ENCODE data around the gene ZNF710.

ZNF710 gene

DNA sequence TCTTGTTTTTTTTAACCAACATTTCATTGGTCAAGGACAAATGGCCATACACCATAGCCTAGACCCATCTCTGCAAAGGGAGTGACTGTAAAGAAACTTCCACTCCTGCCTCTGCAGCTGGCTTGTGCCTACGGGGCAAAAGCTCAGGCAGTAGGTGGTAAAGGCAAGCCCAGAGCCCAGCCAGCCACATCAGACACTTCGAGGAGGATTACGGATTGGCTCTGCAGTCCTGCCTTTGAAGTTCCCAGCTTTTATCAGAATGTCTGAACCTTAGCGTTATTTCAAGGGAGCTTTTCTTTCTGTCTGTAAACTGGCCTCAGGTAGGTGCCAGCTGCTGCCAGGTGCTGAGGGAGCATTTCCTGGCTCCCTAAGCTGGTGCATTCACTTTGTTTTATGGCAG lies 15.6 kb downstream of the ZNF710 start:
- no peak for DNase-seq (ENCODE audit: extremely low read depth in 1 of 2, low read depth in 1 of 2)

DNA sequence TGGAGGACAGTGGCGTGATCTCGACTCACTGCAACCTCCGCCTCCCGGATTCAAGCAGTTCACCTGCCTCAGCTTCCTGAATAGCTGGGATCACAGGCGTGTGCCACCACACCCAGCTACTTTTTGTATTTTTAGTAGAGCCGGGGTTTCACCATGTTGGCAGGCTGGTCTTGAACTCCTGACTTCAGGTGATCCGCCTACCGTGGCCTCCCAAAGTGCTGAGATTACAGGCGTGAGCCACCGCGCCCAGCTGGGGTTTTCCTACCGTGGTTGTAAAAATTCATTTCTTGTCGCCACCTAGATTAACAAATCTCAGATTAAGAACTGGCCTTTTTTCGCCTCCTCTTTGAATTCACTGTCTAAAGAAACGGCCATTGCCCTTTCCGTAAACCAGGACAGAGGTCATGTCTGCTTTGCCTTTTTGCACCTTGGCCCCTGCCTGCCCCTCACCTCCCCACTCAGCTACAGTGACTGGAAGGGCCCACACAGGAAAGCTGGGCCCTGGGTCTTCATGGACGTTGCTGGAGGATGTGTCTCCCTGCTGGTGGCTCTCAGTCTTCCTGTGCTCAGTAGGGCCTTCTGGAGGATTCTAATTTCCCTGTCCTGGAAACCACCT lies 17.2 kb downstream of the ZNF710 start:
- DNase-seq (ENCODE audit: extremely low read depth in 1 of 2, low read depth in 1 of 2): no peak

DNA sequence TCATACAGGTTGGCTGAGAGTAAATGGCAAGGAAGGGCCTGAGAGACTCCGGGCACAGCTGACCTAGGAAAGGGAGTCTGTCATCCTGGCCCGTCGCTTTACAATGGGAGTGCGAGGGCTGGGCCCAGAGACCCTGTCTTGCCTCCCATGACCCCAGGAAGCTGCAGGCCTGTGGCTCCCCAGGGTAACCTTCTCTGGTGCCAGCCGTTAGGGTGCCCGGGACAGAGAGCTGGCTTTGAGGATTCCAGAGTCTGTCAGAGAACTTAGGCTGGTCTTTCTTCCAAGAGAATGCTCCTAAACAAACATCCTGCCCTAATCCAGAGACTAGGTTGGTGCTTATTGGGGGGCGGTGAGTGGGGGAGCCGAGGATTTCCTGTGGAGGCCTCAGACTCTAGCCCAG lies 18.5 kb downstream of the ZNF710 start:
- no peak for DNase-seq (ENCODE audit: extremely low read depth in 1 of 2, low read depth in 1 of 2)

DNA sequence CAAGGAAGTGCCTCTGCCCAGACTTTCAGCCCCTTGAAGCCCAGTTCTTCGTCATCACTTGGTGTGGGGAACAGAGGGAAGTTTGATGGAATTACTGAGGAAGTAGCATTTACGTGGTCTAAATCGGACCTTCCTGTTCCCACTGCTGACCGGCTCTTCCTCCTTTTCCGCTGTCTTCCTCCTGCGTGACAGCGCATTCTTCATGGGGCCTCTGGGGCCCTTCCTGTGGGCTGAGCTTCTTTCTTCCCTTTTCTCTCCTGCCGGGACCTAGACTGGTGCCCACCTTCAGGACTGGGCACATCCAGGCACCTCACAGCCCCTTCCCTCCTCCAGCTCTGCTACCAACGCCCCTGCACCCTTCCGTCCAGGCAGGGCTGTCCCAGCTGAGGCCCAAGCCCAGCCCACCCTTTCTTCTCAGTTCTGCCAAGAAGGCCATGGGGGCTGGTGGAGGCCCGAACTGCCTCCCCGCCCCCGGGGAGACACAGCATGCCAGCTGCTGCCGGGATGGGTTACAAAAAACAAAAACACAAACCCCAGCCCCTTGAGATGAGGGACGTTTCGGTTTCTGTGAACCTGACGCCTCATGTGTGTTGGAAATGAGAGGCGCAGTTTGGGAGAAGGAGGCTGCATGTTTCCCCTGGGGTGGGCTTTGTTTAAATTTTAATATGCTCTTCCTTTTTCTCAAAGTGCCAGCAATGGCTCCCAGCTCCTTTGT lies 19.1 kb downstream of the ZNF710 start:
- DNase-seq (ENCODE audit: extremely low read depth in 1 of 2, low read depth in 1 of 2): no peak

DNA sequence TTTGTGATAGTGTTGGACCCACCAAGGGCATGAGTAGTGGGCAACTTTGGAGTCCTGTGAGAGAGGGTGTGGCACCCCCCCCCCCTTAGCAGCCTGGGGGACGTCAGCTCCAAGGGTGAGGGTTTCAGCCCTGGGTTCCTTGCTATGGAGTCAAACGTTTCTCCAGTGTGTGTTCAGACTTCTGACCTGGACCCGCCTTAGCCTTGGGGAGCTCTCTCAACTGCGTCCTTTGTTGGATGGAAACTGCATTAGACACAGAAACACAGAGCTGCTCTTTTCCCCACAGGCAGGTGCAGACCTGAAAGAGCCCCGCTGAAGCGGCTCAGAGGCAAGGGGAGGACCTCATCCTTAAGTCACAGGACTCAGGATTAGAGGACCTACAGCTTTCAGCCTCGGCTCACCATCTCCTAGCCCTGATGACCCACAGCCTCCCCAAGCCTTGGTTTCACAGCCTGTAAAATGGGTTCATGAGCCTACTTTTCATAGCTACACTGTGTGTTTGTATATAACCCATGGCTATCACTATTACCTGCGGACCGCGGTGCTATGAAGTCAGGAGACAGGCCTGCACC lies 19.9 kb downstream of the ZNF710 start:
- no peak for DNase-seq (ENCODE audit: extremely low read depth in 1 of 2, low read depth in 1 of 2)

DNA sequence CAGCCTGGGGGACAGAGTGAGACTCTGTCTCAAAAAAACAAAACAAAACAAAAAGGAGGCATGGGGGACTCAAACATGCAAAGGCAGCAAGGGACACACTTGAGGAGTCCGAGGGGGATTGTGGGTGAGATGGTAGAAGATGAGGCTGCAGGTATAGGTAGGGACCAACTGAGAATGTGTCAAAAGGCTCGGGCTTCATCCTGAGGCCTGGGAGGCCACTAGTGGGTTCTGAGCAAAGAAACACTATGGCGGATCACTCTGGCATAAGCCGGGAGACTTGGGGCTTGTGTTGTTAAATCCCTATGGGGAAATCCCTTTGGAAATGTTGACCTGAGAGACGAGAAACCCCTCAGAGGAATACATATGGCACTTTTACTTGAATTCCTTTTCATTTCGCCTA lies 21.2 kb downstream of the ZNF710 start:
- DNase-seq (ENCODE audit: extremely low read depth in 1 of 2, low read depth in 1 of 2): no peak

DNA sequence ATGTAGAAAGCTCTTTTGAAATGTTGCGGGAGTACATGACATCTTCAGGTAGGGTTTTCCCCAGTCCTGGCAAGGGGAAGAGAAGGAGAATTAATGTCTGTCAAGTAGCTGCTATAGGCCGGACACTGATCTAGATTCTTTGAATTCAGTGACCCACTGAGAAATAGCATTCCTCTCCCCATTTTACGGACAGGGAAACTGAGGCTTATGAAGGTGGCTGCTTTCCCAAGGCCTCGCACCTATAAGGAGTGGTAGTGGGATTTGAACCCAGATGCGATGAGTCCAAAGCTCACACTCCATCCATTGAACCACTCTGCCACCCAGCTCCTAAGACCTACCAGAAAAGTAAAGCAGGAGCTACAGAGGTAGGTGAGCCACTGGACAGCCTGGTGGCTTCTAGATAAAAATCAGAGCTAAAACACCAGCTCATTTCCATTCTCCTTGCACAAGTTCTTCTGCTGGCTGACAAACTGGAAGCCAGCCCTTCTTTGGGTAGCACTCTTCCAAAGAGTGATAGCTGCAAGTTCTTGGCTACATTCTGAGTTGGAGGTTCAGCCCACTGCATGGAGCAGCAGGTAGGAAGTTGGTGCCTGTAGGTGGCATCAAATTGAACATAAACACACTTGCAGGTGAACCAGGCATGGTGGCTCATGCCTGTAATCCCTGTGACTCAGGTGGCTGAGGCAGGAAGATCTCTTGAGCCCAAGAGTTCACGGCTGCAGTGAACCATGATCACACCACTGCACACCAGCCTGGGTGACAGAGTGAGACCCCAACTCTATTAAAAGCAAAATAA lies 22.0 kb downstream of the ZNF710 start:
- DNase-seq (ENCODE audit: extremely low read depth in 1 of 2, low read depth in 1 of 2): no peak

DNA sequence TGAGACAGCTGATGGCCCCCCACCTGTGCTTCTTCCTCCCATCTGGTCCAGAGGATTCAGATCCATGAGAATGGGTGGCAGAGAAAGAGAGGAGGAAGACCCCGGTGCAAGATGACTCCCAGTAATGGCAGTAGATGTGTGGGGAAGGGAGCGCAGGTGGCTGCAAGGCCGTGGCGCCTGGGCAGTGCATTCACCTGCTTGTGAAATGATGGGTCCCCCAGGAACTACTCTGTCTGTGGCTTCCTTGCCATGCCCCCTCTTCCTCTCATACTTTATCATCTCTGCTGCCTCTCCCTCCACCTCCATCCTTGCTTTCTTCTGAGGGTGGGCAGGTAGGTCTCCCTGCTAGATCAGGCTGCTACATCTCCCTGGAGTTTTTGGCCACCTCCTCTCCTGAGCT lies 23.3 kb downstream of the ZNF710 start:
- no peak for DNase-seq (ENCODE audit: extremely low read depth in 1 of 2, low read depth in 1 of 2)

DNA sequence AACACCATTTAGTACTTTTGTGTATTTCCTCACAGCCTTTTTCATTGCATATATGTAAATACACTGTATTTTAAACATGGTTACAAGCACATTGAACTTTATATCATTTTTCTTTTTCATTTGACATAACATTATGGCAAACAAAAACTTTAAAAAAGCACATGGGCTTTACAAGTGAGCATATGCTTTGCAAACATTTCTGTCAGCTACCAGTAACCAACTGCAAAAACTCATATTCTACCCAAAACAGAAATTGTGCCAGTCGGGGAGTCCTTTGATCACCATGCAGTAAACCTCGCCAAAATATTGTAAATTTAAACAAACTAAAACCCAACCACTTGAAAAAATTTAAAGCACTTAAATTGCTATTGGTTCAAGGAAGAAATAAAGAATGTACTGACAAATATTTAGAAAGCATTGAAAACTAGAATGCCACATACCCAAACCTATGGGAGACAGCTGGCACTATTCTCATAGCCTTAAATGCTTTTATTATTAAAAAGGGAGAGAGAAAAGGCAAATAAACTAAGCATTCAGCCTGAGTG lies 24.4 kb downstream of the ZNF710 start:
- DNase-seq (ENCODE audit: extremely low read depth in 1 of 2, low read depth in 1 of 2): no peak

DNA sequence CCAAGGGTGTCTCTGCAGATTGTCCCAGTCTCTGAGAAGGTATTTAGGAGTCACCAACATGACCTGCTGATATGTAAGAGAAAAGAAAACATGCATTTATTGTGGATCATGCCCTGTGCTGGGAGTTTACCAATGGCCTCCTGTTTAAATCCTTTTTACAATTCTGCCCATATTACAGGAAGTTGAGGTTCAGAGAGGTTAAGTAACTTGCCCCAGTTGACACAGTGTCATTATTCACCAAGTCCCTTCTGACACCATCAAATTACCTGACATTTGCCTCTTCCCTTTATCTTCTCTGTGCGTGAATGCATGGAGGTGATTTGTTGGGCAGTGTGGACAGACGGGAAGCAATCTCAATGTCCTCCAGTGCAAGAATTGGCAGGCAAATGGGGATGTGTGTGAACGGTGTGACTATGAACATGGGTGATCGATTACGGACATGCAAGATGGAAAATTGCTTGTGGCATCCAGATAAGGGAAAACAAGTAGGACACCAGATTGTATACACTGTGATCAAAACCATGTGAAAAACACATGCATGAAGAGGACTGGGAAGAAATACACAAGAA lies 27.3 kb downstream of the ZNF710 start:
- no peak for DNase-seq (ENCODE audit: extremely low read depth in 1 of 2, low read depth in 1 of 2)

DNA sequence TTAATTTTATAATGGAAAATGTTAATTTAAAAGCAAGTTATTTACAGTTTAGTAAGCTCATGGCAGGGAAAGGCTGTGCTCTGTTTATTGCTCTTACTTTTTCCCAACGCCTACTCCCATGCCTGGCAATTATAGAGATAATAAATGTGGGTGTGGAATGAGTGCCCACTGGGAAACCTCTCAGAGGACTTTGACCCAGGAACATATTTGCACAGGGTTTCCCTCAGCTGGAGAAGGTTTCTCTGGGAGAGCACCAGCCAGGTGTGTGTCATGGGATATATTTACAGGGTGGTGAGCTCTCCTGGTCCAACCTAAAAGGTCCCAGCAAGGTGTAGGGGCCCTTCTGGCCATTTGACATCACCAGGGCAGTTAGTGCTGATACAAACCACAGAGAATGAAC lies 27.9 kb downstream of the ZNF710 start:
- DNase-seq (ENCODE audit: extremely low read depth in 1 of 2, low read depth in 1 of 2): no peak

DNA sequence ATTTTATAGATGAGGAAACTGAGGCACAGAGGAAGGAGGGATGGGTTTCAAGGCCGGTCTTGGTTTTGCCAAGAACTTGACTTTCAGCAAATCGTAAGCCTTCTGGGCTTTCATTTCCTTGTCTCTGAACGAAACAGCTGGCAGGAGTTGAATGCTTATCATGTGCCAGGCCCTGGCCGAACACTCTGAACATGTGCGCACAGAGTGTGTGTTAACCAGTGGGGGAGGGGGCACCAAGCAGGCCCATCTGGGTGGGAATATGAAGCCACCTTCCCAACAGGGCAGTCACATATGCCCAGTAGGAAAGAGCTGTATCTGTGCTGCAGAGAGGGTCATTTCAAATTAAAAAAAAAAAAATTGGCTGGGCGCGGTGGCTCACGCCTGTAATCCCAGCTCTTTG lies 29.3 kb downstream of the ZNF710 start:
- DNase-seq (ENCODE audit: extremely low read depth in 1 of 2, low read depth in 1 of 2): no peak

DNA sequence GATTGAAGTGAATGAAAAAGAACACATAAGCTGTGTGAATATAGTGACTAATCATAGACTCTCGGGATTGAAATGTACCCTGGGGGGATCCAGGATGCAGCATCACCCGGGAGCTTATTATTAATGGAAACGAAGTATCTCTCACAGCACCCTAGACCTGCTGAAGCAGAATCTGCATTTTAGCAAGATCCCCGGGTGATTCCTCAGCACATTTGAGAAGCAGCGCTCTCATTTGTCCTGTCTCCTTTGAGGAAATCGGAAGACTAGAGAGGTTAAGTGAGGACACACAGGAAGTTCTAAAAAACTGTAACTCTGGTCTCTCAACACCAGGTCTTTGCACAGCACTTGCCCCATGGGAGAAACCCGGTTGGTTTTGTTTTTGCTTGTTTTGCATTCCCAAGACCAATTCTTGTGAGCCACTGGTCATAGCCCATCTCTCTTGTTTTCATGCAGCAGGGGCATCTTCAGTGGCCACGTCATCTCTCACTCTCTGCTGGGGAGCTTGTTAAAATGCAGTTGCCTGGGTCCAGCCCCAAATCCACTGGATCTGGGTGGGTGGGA lies 30.2 kb downstream of the ZNF710 start:
- no peak for DNase-seq (ENCODE audit: extremely low read depth in 1 of 2, low read depth in 1 of 2)

DNA sequence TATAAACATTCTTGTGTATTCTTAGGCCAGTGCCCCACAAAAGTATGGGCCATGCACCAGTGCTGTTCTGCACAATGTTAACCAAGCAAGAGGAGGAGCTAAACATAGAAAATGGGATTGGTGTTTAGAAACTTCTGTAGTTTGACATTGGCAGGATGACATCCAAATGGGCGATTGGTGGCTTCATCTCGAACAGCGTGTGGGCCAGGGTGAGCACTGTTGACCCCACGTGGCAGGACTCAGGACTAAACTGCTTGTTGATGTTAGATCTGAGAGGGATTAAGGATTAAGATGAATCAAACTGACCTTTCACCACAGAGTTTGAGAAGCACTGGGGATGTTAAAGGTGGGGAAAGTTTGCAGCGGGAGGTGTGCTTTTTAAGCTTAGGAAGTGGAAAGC lies 31.9 kb downstream of the ZNF710 start:
- DNase-seq (ENCODE audit: extremely low read depth in 1 of 2, low read depth in 1 of 2): no peak

DNA sequence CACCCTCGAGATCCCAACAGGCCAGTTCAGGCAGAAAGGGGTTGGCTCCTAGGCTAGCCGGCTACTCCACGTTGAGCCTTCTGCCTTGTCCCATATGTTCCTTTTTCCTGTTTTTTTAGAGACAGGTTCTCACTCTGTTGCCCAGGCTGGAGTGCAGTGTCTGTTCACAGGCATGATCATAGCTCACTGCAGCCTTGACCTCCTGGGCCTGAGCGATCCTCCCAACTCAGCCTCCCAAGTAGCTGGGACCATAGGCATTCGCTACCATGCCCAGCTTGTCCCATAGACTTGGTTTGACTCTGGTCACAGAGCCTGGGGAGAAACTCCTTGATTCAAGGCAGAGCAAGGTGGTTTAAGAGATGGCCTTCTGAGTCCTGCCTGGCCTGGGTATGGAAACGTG lies 32.3 kb downstream of the ZNF710 start:
- no peak for DNase-seq (ENCODE audit: extremely low read depth in 1 of 2, low read depth in 1 of 2)

DNA sequence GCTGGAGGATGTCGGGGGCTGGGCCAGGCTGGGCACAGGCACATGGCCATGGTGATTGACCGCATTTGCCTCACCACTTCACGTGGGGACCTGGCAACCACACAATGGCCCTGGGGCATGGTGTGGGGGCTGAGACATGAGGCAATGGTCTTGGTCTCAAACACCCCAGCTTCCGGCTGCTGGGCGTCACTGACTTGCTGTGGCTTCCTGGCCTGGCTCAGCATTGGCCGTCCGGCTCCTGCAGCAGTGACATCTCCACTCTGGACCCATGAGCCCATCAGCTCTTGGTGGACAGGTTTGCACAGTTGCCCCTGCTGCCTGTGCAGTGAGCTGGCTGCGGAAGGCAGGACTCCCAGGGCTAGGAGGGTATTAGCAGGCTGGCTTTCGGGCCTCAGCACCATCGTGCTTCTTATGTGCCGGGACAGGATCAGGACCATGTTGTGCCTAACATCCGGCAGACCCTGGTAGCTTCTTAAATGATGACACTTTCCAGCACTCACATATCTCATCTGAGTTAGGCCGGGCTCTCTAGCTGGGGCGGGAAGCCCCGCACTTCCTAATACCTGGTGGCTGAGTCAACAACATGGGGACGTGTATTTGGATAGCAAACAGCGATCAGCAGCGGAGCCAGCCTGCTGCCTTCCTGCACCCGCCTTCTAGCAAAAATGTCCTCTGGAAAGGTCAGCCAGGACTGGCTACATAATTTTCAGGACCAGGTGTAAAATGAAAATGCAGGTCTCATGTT lies 34.1 kb downstream of the ZNF710 start:
- DNase-seq (ENCODE audit: extremely low read depth in 1 of 2, low read depth in 1 of 2): no peak

DNA sequence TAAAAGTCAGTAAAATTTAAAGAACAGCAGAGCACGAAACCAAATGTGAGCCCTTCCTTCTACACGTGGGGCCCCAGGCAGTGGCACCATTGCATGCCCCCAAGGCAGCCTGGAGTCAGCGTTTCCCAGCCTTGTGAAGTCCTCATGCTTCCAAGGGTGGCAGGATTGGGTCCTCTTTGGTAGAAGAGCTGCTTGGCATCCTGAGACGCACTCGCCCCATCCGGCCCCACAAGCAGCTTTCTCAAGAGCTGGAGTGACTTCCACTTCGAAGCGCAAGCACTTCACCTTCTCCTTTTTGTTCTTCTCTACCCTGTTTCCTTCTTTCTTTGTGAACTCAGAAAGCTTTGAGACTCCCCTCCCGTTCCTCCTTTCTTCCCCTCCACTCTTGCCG lies 34.7 kb downstream of the ZNF710 start:
- DNase-seq (ENCODE audit: extremely low read depth in 1 of 2, low read depth in 1 of 2): no peak

DNA sequence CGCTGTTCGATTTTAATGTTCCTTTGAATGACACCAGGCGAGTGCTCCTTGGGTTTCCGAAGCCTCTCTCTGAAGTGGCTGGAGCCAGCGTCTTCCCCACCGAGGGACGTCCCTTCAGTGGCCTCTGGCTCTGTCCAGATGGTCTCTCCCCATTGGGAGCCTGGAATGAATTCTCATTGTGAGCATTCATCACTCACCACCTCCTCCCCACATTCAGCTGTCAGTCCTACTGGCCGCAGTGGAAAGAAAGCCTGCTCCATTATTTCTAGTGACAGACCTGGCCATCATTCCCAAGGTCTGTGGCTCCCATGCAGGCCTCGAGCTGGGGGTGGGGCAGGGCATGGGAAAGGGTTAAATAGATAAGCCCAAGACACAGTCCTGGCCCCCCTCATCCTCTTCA lies 35.2 kb downstream of the ZNF710 start:
- DNase-seq (ENCODE audit: extremely low read depth in 1 of 2, low read depth in 1 of 2): no peak

DNA sequence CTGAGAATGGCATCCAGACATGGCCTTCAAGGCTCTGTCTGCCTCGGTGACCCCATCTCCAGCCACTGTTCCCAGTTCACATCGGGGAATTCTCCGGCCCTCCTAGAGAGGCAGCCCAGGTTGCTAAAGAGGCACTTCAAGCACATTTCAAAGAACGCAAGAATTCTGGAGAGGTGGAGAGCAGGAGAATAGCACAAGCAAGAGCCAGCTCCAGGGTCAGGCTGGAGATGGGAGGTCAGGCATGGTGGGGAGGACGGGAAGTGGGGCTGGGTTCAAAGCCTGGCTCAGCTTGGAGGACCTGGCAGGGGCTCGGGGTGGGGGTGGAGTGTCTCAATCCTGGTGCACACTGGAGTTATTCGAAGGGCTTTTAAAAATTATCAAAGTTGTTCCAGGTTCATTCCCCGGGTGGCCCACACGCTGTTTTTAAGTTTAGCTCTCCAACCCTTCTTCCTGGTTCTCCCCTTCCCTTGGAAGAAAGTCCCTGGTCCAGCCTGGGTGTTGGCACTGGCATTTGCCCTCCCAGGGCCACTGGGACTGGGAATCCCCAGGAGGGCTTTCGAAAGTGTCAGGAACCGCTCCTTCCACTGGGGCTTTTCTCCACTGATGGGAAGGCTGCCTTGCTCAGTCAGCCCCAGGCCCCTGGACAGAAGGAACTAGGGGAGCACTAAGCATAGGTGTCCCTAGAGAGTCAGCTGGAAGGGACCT lies 35.8 kb downstream of the ZNF710 start:
- DNase-seq (ENCODE audit: extremely low read depth in 1 of 2, low read depth in 1 of 2): no peak

DNA sequence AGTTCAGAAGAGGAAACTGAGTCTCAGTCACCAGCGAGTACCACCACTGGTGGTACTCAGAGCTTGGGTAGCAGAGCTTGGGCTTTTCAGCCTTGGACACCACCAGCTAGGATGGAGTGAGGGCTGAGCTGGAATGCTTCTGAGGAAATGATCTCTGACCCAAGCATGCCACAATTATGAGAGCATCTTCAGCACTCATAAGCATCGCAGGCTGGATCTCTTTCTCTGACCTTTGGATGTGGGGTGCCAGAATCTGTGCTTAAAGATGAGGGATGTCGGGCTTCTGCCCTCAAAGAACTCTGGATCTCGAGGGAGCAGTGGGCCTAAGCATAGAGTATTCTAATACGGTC lies 36.4 kb downstream of the ZNF710 start:
- DNase-seq (ENCODE audit: extremely low read depth in 1 of 2, low read depth in 1 of 2): no peak

Data from stimulated activated CD8-positive, alpha-beta memory T cell treated with anti-CD3 and anti-CD28 coated beads, Interleukin-7, amount 100 ng/mL, for 48 hours (primary cell).